Stimulated activated CD8-positive, alpha-beta memory T cell treated with anti-CD3 and anti-CD28 coated beads, Interleukin-4, amount 100 ng/mL, for 1 hour (primary cell): ENCODE results near the gene KIF26B.

Experiments used
- DNase-seq, 2 donors: peaks; one replicate each; pipeline ENCODE4 v3.0.0-alpha.2; 2020; ENCODE audit warnings: low read depth in 2 of 2, low spot score in 1 of 2

Gene KIF26B

DNA sequence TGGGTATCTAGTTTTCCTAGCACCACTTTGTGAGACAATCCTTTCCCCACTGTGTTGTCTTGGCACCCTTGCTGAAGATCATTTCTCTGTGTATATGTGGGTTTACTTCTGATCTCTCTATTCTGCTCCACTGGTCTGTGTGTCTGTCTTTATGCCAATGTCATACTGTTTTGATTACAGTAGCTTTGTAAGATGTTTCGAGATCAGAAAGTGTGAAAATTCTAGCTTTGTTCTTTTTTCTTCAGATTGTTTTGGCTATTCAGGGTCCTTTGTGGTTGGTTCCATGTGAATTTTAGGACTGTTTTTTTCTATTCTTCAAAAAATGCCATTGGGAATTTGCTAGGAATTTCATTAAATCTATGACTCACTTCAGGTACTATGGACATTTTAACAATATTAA is 116.2 kb downstream of the KIF26B start:
- DNase-seq: no peak

DNA sequence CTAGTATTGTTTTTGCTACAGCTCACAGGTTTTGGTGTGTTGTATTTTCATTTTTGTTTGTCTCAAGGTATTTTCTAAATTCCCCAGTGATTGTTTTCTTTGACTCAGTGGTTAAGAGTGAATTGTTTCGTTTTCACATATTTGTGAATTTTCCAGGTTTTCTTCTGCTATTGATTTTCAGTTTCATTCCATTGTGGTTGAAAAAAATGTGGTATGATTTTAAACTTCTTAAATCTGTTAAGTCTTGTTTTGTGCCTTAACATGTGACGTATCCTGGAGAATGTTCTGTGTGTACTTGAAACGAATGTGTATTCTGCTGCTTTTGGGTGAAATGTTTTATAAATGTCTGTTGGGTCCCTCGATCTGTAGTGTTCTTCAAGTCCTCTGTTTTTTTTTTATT is 117.9 kb downstream of the KIF26B start:
- DNase-seq: no peak

DNA sequence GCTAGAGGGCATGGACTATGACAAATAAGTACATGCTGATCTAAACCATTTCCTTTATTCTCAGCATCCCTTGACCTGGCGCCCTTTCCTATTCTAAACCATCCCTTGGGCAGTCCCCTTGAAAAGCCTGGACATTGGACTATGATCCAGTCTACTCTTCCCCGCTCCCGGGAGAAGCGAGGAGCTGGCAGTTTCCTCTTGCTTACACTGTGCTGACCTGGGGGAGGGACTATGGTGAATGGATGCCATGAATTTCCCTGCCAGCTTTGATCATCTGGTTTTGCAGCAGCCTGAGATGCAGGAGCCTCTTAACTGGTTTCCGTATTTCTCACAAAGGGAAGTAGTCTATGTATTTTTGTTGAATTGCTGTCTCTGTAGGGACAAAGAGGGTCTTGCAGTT is 121.7 kb downstream of the KIF26B start:
- DNase-seq: no peak

DNA sequence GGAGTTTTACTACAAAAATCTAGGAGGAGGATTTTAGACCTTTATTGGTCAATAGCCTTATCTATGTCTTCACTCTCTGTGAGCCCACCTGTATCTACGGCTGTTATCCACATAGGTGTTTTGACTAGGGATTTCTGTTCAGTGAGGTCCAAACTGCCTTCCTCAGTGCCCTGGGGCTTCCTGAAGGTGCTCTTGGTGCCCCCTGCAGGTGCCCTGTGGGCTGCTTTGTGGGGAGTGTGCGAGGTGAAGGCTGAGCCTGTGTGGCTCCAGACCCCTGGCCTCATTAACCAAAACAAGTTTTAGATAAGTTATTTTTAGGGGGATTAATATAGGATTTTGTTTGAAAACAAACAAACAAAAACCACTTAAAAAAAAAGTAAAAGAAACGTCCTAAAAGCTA is 122.5 kb downstream of the KIF26B start:
- DNase-seq: no peak

DNA sequence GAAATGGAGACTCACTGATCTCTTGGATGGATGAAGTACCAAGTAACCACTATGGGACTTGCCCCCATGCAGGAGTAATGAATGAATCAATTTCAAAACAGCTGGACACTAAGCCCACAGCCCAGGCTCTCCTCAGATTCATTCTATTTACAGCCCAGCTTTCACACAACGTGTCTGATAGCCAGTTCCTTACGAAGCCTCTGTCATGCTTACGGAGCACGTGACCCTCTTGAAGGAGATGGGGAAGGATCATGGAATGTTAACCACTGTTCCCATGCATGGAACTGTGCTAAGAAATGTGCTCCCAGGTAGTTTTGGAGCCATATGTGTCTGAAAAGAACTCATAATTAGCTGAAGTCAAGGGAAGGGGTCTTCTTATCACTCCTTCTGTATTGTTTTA is 124.1 kb downstream of the KIF26B start:
- DNase-seq: no peak

DNA sequence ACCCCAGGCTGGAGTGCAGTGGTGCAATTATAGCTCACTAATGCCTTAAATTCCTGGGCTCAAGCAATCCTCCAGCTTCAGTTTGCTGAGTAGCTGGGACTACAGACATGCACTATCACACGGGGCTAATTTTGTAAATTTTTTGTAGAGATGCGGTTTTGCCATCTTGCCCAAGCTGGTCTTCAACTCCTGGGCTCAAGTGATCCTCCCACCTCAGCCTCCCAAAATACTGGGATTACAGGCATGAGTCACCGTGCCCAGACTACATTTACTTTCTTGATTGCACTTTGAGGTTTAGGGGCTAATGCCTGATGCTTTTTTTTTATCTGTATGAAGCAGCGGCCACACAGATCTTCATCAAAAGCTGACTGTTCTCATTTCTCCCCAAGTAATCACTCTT is 124.6 kb downstream of the KIF26B start:
- no peak for DNase-seq

DNA sequence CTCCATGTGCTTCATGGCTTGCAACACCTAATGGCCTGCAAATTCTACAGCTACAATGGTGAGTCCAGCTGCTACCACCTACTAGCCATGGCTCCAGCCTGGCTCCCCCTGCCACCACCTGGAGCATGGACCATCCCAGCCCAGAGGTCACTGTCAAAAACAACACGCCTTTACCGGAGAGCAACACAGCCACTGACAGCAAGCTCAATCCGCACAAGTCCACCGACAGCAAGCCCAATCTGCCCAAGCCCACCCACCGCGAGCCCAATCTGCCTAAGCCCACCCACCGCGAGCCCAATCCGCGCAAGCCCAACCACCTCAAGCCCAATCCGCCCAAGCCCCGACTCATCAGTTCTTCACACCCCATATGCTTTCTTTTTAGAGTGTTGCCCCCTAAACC is 128.2 kb downstream of the KIF26B start:
- no peak for DNase-seq

DNA sequence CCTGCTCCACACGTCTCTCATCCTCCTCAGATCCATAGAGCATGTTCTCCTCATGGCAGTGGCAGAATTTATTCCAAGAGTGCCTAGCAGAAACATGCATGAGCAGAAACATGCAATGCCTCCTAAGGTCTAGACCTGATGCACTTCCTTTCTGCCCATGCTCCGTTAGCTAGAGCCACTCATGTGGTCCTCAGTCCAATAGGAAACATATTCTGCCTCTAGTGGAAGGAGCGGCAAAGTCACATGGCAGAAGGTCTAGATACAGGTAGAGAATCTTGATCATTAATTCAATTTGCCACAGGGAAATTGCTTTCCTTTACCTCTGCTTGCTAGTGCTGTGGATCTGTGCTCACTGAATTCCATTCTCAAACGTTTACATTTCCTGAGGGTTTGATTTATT is 130.4 kb downstream of the KIF26B start:
- no peak for DNase-seq

DNA sequence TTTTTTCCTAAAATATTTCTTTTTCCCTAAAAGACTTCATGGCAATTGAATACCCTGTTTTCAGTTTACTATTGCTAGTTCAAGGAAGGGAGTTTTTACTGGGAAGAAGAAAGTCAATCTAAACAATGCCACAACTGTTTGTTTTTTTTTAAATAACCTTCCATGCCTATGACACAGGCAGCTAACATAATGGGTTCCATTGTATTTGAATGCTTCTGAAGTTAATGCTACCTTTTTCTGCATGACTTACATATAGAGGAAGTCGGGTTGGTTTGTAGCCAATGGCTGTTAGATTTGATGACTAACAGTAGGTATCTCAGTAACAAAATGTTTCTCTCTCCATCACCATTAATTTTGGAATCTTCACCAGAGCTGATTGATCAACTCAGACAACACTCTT is 134.0 kb downstream of the KIF26B start:
- DNase-seq: no peak

DNA sequence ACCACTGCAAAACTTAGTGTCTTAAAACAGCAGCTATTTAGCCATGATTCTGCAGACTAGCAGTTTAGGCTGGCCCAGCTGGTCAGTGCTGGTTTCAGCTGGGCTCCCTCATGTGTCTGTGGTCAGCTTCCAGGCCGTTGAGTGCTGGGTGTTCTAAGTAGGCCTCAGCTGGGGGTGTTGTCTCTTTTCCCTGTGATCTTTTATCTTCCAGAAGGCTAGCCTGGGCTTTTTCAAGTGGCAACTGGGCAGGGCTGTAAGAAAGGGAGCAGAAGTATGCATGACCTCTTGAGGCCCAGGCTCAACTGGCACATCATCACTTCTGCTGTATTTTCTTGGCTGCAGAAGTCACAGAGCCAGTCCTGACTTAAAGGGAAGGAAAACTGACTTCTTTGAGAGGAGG is 136.1 kb downstream of the KIF26B start:
- DNase-seq: no peak

DNA sequence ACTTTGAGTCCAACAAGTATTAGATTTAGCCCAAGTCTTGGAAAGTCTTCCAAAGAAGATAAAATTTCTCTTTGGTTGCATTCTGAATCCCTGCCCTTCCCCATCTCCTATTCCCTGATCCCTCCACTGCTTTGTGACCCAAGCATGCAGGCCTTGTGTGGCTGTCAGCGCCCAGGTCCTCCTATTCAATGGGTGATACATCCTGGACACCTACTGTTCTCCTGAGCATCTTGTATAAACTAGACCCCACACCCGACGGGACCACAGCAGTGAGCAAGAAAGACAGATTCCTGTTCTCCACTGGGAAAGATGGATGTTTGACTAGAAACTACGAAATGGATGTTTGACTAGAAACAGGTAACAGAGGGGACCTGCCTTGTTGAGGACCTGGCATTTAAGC is 136.6 kb downstream of the KIF26B start:
- no peak for DNase-seq

DNA sequence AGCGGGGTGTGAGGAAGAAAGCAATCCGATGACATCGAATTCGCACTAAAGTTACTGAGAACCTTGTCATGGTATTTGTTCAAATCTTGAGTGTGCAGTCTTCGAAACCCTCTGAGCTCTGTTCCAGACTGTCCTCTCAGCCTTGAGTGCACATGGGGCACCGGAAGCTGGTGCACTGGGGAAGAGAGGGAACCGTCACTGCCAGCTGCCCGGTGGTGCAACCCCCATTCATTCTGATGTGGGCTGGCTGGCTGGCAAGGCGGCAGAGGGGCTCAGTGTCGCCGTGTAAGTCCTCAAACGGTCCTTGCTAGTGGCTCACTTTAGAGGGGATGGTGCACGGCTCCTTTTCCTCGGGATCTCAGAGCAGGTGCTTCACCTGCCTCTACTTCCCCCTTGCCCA is 137.4 kb downstream of the KIF26B start:
- DNase-seq: no peak

DNA sequence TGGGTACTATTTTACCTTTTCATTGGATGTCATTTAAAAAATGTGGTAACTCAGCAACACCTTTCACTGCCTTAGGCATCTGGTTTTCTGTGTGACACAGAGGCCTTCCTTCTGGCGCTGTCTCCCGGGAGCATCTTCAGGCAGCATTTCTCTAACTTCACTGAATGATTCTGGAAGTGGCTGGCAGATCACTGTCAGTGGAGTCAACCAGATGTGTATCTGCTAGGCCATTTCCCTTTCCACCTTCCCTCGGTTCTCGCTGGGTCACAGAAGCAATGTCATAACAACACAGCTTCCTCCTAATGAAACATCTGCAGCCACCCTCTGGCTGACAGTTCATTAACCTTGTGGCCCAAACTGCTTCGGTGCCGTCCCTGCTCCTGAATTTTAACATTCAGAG is 137.8 kb downstream of the KIF26B start:
- DNase-seq: no peak

DNA sequence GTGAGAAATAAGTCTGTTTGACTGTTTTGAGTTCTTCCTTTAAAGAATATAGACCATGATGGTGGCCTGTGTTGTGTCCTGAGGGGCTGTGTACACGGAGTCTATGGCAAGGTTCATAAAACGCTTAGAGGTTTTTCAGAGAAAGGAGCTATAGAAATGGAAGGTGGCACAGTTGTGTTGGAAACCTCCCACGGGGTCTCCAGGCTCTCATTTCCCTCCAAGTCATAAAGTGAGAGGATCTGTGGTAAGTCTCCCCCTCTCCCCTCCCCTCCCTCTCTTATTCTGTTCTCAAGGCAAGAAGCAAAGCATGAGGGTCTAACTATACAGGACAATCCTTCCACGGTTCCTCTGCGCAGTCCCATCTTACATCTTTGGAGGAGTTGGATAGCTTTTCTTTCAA is 139.2 kb downstream of the KIF26B start:
- no peak for DNase-seq

DNA sequence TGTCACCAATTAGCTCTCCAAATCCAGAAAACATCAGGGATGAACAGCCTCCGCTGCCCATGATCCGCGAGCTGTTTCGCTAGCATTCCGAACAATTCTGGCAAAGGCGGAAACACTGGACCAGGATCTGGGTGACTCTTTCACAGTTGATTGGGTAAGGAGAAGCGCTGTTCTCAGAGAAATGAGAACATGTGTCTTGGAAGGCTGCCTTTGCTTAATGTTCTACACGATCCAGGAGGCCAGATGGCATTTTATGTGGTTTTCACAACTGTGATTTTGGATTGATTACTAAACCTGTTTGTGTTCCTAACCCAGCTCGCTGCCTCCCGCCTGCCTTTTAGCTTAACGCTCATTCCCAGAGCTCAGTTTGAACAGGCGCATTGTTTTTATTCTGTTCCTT is 144.0 kb downstream of the KIF26B start:
- DNase-seq: no peak

DNA sequence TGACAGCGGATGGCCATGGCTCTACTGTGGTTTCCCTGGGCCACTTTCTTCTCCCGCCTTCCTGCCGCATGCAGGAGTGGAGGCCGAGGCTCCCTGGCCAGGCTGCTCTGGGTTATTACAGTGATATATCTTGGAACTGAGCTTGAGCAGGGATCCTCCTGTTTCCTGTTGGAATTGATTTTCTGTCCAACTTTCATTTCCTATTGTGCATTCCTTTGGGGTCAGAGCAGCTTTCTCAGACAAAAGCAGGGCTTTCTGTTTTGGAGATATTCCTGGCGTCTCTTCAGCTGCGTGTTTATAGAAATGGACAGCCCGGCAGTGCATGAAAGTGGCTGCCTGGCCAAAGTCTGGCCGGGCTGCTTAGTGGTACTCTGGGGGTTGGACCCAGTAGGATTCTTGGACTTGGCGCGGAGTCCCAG is 146.4 kb downstream of the KIF26B start:
- DNase-seq: no peak

DNA sequence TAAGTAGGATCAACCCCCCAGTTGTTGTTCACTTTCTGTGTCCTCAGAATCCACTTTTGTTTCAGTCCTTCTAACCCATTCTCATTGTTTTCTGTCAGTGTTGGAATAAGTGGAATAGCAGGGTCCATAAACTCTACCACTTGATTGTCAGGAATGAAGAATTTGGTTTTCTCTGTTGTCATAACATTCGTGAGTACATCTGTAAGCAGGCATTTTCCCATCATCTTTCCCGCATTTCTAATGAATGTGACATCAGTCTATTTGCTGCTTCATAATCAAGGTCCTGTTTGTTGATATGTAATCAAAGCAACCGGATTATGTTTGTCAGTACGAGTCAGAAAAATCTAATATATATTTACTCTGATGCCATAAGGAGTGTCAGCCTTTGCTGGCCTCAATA is 147.1 kb downstream of the KIF26B start:
- DNase-seq: no peak

DNA sequence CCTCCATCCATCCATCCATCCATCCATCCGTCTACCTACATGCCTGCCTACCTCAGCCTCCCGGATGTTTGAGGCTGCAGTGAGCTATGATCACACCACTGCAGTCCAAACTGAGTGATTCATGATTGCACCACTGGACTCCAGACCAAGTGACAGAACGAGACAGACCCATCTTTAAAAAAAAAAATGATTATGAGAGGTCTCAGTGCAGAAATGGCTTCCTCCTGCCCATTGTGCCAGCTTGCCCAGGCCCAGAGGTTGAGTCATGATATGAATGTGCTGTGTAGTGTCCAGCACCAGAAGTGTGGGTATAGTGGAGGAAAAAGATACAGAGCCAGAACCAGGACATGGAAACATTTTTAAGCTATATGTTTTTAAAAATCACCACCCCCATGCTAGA is 149.9 kb downstream of the KIF26B start:
- DNase-seq: no peak

DNA sequence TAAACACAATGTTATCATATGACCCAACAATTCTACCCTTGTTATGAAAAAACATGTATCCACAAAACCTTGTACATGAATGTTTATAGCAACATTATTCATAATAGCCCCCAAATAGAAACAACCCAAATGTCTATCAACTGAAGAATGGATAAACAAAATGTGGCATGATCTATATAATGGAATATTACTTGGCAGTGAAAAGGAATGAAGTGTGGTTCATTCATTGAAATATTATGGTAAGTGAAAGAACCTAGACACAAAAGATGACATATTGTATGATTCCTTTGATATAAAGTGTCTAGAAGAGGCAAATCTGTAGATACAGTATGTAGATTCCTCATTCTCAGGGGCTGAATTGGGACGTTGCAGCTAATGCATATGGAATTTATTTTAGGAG is 151.2 kb downstream of the KIF26B start:
- DNase-seq: no peak

DNA sequence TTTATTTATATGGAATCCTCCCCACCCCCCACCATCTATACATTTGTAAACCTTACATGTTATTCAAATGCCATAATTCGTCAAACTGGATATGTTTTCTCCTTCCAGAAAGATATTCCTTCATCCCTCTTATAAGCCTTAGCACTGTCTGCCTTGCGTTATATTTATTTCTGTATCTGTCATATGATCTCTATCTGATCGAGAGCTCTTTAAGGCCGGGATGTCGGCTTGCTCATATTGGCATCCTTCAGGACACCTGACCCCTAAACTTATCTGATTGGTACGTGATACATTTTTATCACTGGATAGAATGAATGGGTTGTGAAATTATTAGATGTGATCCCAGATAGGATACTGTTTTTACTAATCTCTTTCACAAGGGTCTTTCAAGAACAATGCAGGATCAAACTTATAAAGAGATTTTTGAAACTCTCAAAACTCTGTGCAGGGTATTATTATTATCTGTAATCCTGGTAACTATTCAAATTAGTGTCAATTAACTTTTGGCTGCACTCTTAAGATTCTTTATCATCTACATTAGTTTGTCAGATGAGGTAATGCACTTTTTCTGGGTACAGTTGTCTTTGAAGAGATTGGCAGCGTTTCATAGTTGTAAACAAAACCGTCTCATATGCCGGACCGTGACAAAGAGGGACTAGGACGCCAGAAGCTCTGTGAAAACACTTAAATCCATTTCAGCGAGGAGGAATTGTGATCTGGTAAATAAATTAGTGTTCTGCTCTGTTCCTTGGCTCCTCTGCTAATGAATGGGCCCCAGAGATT is 152.0 kb downstream of the KIF26B start:
- DNase-seq: no peak

DNA sequence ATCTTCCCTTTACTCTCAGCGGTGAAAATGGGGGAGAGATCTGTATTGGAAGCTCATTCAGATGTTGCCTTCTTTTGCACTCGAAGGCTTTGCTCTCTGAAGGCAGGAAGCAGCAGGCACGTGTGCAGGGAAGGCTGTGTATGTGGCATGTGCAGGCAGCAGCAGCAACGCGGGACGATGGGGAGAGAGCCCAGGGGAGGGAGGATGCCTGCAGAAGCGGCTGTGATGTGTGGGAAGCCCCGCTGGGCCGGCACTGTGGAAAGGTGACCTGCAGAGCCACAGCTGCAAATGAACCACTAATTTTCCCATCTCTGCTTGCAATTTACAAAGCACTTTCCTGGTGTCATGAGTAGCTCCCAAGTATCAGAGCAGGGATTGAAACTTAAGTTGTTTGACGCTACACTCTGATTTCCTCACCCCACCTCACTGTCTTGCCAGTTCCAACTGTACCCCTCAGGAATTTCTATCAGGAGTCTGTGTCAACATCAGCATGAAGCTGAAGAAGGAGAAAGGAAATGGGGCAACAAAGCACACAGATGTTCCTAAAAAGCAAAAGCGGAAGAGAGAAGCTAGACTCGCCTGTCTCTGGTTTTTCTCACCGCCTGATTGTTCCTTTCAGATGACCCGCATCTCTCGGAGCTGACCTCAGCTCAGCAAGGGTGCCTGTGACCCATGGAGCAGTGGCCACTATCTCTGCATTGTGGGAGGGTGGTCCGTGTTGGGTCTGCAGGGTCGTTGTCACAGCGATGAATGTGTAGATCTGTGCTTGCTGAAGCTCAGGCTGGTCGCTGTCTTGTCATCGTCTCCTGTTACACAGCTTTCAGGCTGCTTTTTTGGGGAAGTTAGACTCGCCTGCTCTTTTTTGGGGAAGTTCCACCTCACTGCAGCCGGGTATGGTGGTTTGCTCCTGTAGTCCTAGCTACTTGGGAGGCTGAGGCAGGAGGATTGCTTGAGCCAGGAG is 156.1 kb downstream of the KIF26B start:
- DNase-seq: no peak

DNA sequence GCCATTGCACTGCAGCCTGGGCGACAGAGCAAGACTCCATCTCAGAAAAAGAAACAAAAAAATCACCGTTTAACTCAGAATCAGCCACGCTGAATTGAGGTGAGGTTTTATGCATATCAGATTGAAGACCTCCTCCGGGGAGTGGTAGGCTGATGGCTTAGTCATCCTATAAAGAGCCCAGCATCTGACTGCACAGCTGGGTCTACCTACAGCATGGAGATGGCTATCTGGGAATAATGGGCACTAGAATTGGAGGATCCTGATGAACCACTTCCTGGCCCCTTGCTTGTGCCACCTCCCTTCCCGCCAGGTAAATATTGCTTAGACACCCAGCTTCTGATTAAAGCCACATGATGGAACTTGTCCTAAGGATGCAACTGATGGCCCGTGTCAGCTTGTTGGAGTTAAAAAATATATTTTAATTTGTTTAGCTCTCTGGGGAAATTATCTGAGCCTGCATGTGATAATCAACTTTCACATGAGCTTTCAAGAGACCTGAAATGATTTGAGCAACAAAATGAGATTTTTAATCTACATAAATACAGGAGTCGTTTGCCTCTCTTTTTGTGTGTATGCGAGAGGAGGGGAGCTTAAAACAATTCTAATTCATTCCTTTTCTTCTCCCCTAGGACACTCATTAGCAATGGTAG is 157.2 kb downstream of the KIF26B start:
- DNase-seq: no peak
